Kidney glomerular epithelial cell (primary cell): ENCODE results near the gene FSIP1.

Experiments used
- DNase-seq: peaks from one replicate; lab custom pipeline; 2025; lab: John Stamatoyannopoulos, UW

FSIP1 gene

GRCh38 chr15:39582286-39582976 lies 200.2 kb downstream of the FSIP1 start:
- no peak for DNase-seq

- no peak for DNase-seq
These were observed 200.8 kb downstream of the FSIP1 start for GRCh38 chr15:39581793-39582285.

GRCh38 chr15:39581242-39581792 lies 201.3 kb downstream of the FSIP1 start:
- no peak for DNase-seq

- peak; percentile 94 for DNase-seq
These were observed 202.0 kb downstream of the FSIP1 start, which contains the start of gene THBS1 for GRCh38 chr15:39580485-39581241. TSS of gene THBS1 (plus strand) at chr15:39581079. CDS start at chr15:39581858, 779 bp downstream.

- peak; percentile 86 for DNase-seq
These were observed 202.5 kb downstream of the FSIP1 start for GRCh38 chr15:39580117-39580484.

- peak; percentile 86 for DNase-seq
These were observed 203.0 kb downstream of the FSIP1 start for GRCh38 chr15:39579487-39580116.

- DNase-seq, result no peak
These were observed 203.7 kb downstream of the FSIP1 start for GRCh38 chr15:39578851-39579486.

- no peak for DNase-seq
These were observed 207.5 kb downstream of the FSIP1 start for GRCh38 chr15:39575180-39575579.

- DNase-seq, result no peak
These were observed 208.2 kb downstream of the FSIP1 start for GRCh38 chr15:39574427-39574826.

GRCh38 chr15:39573844-39574243 lies 208.8 kb downstream of the FSIP1 start:
- no peak for DNase-seq

- DNase-seq, result no peak
These were observed 209.4 kb downstream of the FSIP1 start for GRCh38 chr15:39573287-39573686.

GRCh38 chr15:39565851-39566250 lies 216.8 kb downstream of the FSIP1 start:
- DNase-seq, result no peak

- DNase-seq, result no peak
These were observed 217.5 kb downstream of the FSIP1 start for GRCh38 chr15:39564972-39565665.

- no peak for DNase-seq
These were observed 224.2 kb downstream of the FSIP1 start for GRCh38 chr15:39558421-39558820.

GRCh38 chr15:39556461-39556860 lies 226.2 kb downstream of the FSIP1 start:
- DNase-seq, result no peak

GRCh38 chr15:39555885-39556284 lies 226.8 kb downstream of the FSIP1 start:
- DNase-seq, result no peak

- DNase-seq, result no peak
These were observed 227.8 kb downstream of the FSIP1 start for GRCh38 chr15:39554746-39555387.

- no peak for DNase-seq
These were observed 228.5 kb downstream of the FSIP1 start for GRCh38 chr15:39553947-39554693.

- DNase-seq, result no peak
These were observed 230.1 kb downstream of the FSIP1 start for GRCh38 chr15:39552556-39552955.

GRCh38 chr15:39551476-39551875 lies 231.2 kb downstream of the FSIP1 start:
- no peak for DNase-seq
